Renal cortical epithelial cell (primary cell): ENCODE results near the gene CLK2. TPM values are rescaled to one million over a fixed set of nuclear protein-coding genes. Genes with fewer than 3 reads are reported as not detected.

Experiments
- total RNA-seq: library from RNA; depleted of rRNA; stranded (reverse); fragments of >200 nt; gene quantifications from 2 replicates; pipeline ENCODE4 v1.2.3, GENCODE V29; 2014

CLK2 gene
- total RNA-seq, 1 donor from 2014 or later, result 33.1 TPM

Other genes starting within 250 kb of the CLK2 start
- 0.05 TPM in 1 of 2 replicates, not detected in the other for gene DCST2, start 239.7 kb downstream of the CLK2 start, total RNA-seq
- gene DCST1, start 239.7 kb downstream of the CLK2 start, total RNA-seq, result not detected in 2 replicates
- 47.9 and 137 TPM in 2 replicates for gene ADAM15, start 222.2 kb downstream of the CLK2 start, total RNA-seq
- 9.5 and 12.5 TPM in 2 replicates for gene EFNA4, start 209.8 kb downstream of the CLK2 start, total RNA-seq
- gene EFNA3, start 194.7 kb downstream of the CLK2 start, total RNA-seq, result 1.4 and 2.4 TPM in 2 replicates
- gene EFNA1, start 145.6 kb downstream of the CLK2 start, total RNA-seq, result 68.3 and 80.4 TPM in 2 replicates
- gene SLC50A1, start 137.7 kb downstream of the CLK2 start, total RNA-seq, result 16.7 and 63.0 TPM in 2 replicates
- gene DPM3, start 133.0 kb downstream of the CLK2 start, total RNA-seq, result 12.7 and 30.9 TPM in 2 replicates
- 65.4 and 102 TPM in 2 replicates for gene KRTCAP2, start 100.2 kb downstream of the CLK2 start, total RNA-seq
- gene TRIM46, start 99.7 kb downstream of the CLK2 start, total RNA-seq, result 2.6 and 5.9 TPM in 2 replicates
- gene THBS3, start 65.6 kb downstream of the CLK2 start, total RNA-seq, result 21.7 and 52.9 TPM in 2 replicates
- 36.8 and 72.8 TPM in 2 replicates for gene MTX1, start 64.8 kb downstream of the CLK2 start, total RNA-seq
- 5.6 and 10.2 TPM in 2 replicates for gene ENTREP3, start 18.0 kb downstream of the CLK2 start, total RNA-seq
- gene SCAMP3, start 11.1 kb downstream of the CLK2 start, total RNA-seq, result 23.6 and 42.1 TPM in 2 replicates
- 1.0 and 1.7 TPM in 2 replicates for gene HCN3, start 4.0 kb upstream of the CLK2 start, total RNA-seq
- gene PKLR, start 27.9 kb upstream of the CLK2 start, total RNA-seq, result 0.05 TPM in 1 of 2 replicates, not detected in the other
- 89.4 and 499 TPM in 2 replicates for gene FDPS, start 35.4 kb upstream of the CLK2 start, total RNA-seq
- 24.1 and 26.2 TPM in 2 replicates for gene RUSC1, start 47.4 kb upstream of the CLK2 start, total RNA-seq